Large intestine (tissue), 3 donors: ENCODE measurements around the gene RPS8. TPM values are rescaled to one million over a fixed set of nuclear protein-coding genes. Genes with fewer than 3 reads are reported as not detected.

Source experiments
- DNase-seq, 2 donors: peaks; one replicate each; pipeline versions ENCODE4 v3.0.0 to v3.0.0-alpha.2; 2013
- H3K27ac ChIP-seq: one replicate; pipeline ENCODE4 v1.5.1; 2013; ENCODE audit warnings: low read length
- H3K27me3 ChIP-seq: 2 replicates; pipeline ENCODE4 v1.6.1; 2013; ENCODE audit warnings: low read length; ENCODE audit not compliant: control insufficient read depth, insufficient read depth
- H3K36me3 ChIP-seq: 2 replicates; pipeline ENCODE4 v1.6.1; 2013; ENCODE audit warnings: low read length; ENCODE audit not compliant: control insufficient read depth, insufficient read depth
- H3K4me1 ChIP-seq: one replicate; pipeline ENCODE4 v1.6.1; 2013; ENCODE audit warnings: low read length; ENCODE audit not compliant: control insufficient read depth, insufficient read depth
- H3K4me3 ChIP-seq: one replicate; pipeline ENCODE4 v1.5.1; 2013; ENCODE audit warnings: low read length
- H3K9me3 ChIP-seq: one replicate; pipeline ENCODE4 v1.6.1; 2013; ENCODE audit warnings: mild to moderate bottlenecking, low read depth, low read length, moderate library complexity; ENCODE audit not compliant: control insufficient read depth
- WGBS: methylation state at CpG from one replicate; pipeline ENCODE4 v1.1.5; 2013; ENCODE audit warnings: low lambda C conversion rate; ENCODE audit not compliant: insufficient coverage; 5-methylcytosine and 5-hydroxymethylcytosine counted together
- polyA plus RNA-seq: library from polyadenylated mRNA; unstranded; fragments of 120-200 nt; gene quantifications from one replicate; pipeline ENCODE4 v1.2.1, GENCODE V29; 2013

Gene RPS8
- polyA plus RNA-seq, 1 donor: 2,680 TPM

- Histone ChIP-seq H3K4me1 (peaks cover 36% of the 10 kb centered on the region), H3K27ac (no peak overlapping the region), H3K27me3 (no peaks in the 10 kb centered on the region), H3K36me3 (no peaks in the 10 kb centered on the region), H3K9me3 (no peaks in the 10 kb centered on the region), H3K4me3 (no peak overlapping the region)
- no CpG with 5 or more reads among the region's 21 CpGs for WGBS
- no peak for DNase-seq
Observed at GRCh38 chr1:44828003-44828651, 52.8 kb downstream of the RPS8 start.

Other genes with a start within 250 kb of the RPS8 start
- 14.7 TPM for gene TMEM53, start 101.1 kb upstream of the RPS8 start, polyA plus RNA-seq
- gene ARMH1, start 100.8 kb upstream of the RPS8 start, polyA plus RNA-seq: 2.8 TPM
- gene RNU5D-1, start 44.4 kb upstream of the RPS8 start, polyA plus RNA-seq: not detected
- gene KIF2C, start 35.7 kb upstream of the RPS8 start, polyA plus RNA-seq: 10.9 TPM
- gene BEST4, start 12.6 kb downstream of the RPS8 start, polyA plus RNA-seq: 6.1 TPM
- 16.4 TPM for gene PLK3, start 24.8 kb downstream of the RPS8 start, polyA plus RNA-seq
- 0.52 TPM for gene DYNLT4, start 31.8 kb downstream of the RPS8 start, polyA plus RNA-seq
- gene BTBD19, start 33.0 kb downstream of the RPS8 start, polyA plus RNA-seq: 13.0 TPM
- 3.9 TPM for gene PTCH2, start 67.7 kb downstream of the RPS8 start, polyA plus RNA-seq
- gene EIF2B3, start 211.1 kb downstream of the RPS8 start, polyA plus RNA-seq: 21.9 TPM
- gene HECTD3, start 235.8 kb downstream of the RPS8 start, polyA plus RNA-seq: 55.0 TPM
- 76.3 TPM for gene UROD, start 236.7 kb downstream of the RPS8 start, polyA plus RNA-seq